Upper lobe of left lung (tissue), 6 donors: ENCODE data around the gene SNX2. TPM values are rescaled to one million over a fixed set of nuclear protein-coding genes. Genes with fewer than 3 reads are reported as not detected.

Experiments used
- ATAC-seq, 2 donors: fragments of 200-7000 bp; cut with Tn5 transposase; one replicate each; pipeline ENCODE4 v1.9.1; 2022; ENCODE audit warnings: mild to moderate bottlenecking in 2 of 2, moderate library complexity in 2 of 2; ENCODE audit not compliant: low FRiP score in 2 of 2
- DNase-seq, 2 donors: peaks; one replicate each; pipeline ENCODE4 v3.0.0-alpha.2; 2019 to 2020
- H3K27ac ChIP-seq, 4 donors: fragments of 200-600 bp; sonication (generic); one replicate each; pipeline ENCODE4 v1.5.1; 2016 to 2019
- H3K27me3 ChIP-seq, 4 donors: fragments of 200-600 bp; sonication (generic); one replicate each; pipeline ENCODE4 v1.5.1; 2017 to 2019
- H3K36me3 ChIP-seq, 4 donors: fragments of 200-600 bp; sonication (generic); one replicate each; pipeline ENCODE4 v1.5.1; 2016 to 2019
- H3K4me1 ChIP-seq, 4 donors: fragments of 200-600 bp; sonication (generic); one replicate each; pipeline ENCODE4 v1.5.1; 2018 to 2019
- H3K4me3 ChIP-seq, 4 donors: fragments of 200-600 bp; sonication (generic); one replicate each; pipeline ENCODE4 v1.5.1; 2017 to 2019; ENCODE audit warnings: mild to moderate bottlenecking in 2 of 4, moderate library complexity in 1 of 4
- H3K9me3 ChIP-seq, 4 donors: fragments of 200-600 bp; sonication (generic); one replicate each; pipeline ENCODE4 v1.5.1; 2018 to 2019
- CTCF ChIP-seq, 6 experiments: fragments of 450-650 bp in 4 of 6; fragments of 200-600 bp in 2 of 6; sonication (generic) in 2 of 6; IDR thresholded peaks; one replicate each; pipeline ENCODE4 v1.5.1; 2016 to 2019; ENCODE audit warnings: antibody characterized with exemption in 6 of 6
- EP300 ChIP-seq, 4 donors: sonication (generic); formaldehyde crosslinking; IDR thresholded peaks; one replicate each; pipeline ENCODE4 v1.5.1; 2017; ENCODE audit warnings: antibody characterized with exemption in 4 of 4, control low read depth in 2 of 4
- POLR2A ChIP-seq, 4 donors: fragments of 450-650 bp; IDR thresholded peaks; one replicate each; pipeline ENCODE4 v1.5.1; 2016 to 2017; ENCODE audit warnings: antibody characterized with exemption in 4 of 4, mild to moderate bottlenecking in 2 of 4
- POLR2AphosphoS5 ChIP-seq, 2 donors: sonication (generic); formaldehyde crosslinking; IDR thresholded peaks; one replicate each; pipeline ENCODE4 v1.5.1; 2017; ENCODE audit warnings: antibody characterized with exemption in 2 of 2
- WGBS, 2 donors: methylation state at CpG; one replicate each; pipeline ENCODE4 v1.1.5; 2017 to 2018; 5-methylcytosine and 5-hydroxymethylcytosine counted together
- total RNA-seq, 6 donors: library from RNA; depleted of rRNA in 4 of 6; stranded (reverse); fragments of >200 nt in 4 of 6; gene quantifications; one replicate each; pipeline versions ENCODE4 v1.1.0 to v1.2.1, GENCODE V29; 2016 to 2021
- donor health status: DM: no; HTN: no; CAD: no; lungs with moderate emphysema.
- donor health status: DM: no; HTN: yes; CAD: no; lungs with severe emphysema.

SNX2 gene
- total RNA-seq, 6 donors from 2014 or later: 48.4 to 105 (median 93.3) TPM

- H3K27me3 ChIP-seq: no peaks in the 10 kb centered on the region
- H3K9me3 ChIP-seq: peaks cover 0 to under 1% (median 0%) of the 10 kb centered on the region in 4 donors
- DNase-seq (no peak), ATAC-seq (no peak)
- H3K4me1 ChIP-seq: peaks cover 0 to 3% (median 0%) of the 10 kb centered on the region in 4 donors
- WGBS, 2 donors: 96 to 99% methylated on average over 5 of the region's 5 CpGs
- no peak overlapping the region for H3K4me3 ChIP-seq
- no peak overlapping the region for H3K27ac ChIP-seq
- TF ChIP-seq POLR2AphosphoS5 (IDR thresholded peaks at IDR 0.05) (no peak), CTCF (IDR thresholded peaks at IDR 0.05) (no peak), EP300 (IDR thresholded peaks at IDR 0.05) (no peak), POLR2A (IDR thresholded peaks at IDR 0.05) (no peak)
- H3K36me3 ChIP-seq: peaks cover 0 to 5% (median 0%) of the 10 kb centered on the region in 4 donors
Measured at GRCh38 chr5:122790354-122791103, 15.6 kb downstream of the SNX2 start.

GRCh38 chr5:122805481-122805880, 30.6 kb downstream of the SNX2 start:
- TF ChIP-seq CTCF (IDR thresholded peaks at IDR 0.05): no peak
- TF ChIP-seq EP300 (IDR thresholded peaks at IDR 0.05): no peak
- no peak for TF ChIP-seq POLR2A (IDR thresholded peaks at IDR 0.05)
- no peak for TF ChIP-seq POLR2AphosphoS5 (IDR thresholded peaks at IDR 0.05)
- Histone ChIP-seq H3K36me3 (peaks cover 11 to 80% (median 17%) of the 10 kb centered on the region in 4 donors), H3K27ac (no peak overlapping the region), H3K27me3 (no peaks in the 10 kb centered on the region), H3K4me1 (no peaks in the 10 kb centered on the region), H3K9me3 (no peaks in the 10 kb centered on the region), H3K4me3 (no peak overlapping the region)
- no peak for DNase-seq
- WGBS, 2 donors: 89 to 92% methylated on average over 2 of the region's 2 CpGs
- no peak for ATAC-seq

- Histone ChIP-seq H3K36me3 (peaks cover 0 to 47% (median 0%) of the 10 kb centered on the region in 4 donors), H3K4me1 (no peaks in the 10 kb centered on the region), H3K4me3 (no peak overlapping the region), H3K9me3 (no peaks in the 10 kb centered on the region), H3K27ac (no peak overlapping the region), H3K27me3 (no peaks in the 10 kb centered on the region)
- no peak for TF ChIP-seq CTCF (IDR thresholded peaks at IDR 0.05)
- TF ChIP-seq EP300 (IDR thresholded peaks at IDR 0.05): no peak
- no peak for TF ChIP-seq POLR2AphosphoS5 (IDR thresholded peaks at IDR 0.05)
- TF ChIP-seq POLR2A (IDR thresholded peaks at IDR 0.05): no peak
- no peak for ATAC-seq
- no peak for DNase-seq
- 70 to 94% methylated on average over 2 of the region's 2 CpGs for WGBS, 2 donors
Measured at GRCh38 chr5:122810405-122810804, 35.5 kb downstream of the SNX2 start.

GRCh38 chr5:122815218-122815767, 40.4 kb downstream of the SNX2 start:
- DNase-seq (no peak), ATAC-seq (no peak)
- H3K4me1 ChIP-seq: no peaks in the 10 kb centered on the region
- no peaks in the 10 kb centered on the region for H3K9me3 ChIP-seq
- WGBS, 2 donors: 89 to 97% methylated on average over 3 of the region's 3 CpGs
- H3K36me3 ChIP-seq: peaks cover 0 to 44% (median 11%) of the 10 kb centered on the region in 4 donors
- no peaks in the 10 kb centered on the region for H3K27me3 ChIP-seq
- no peak overlapping the region for H3K4me3 ChIP-seq
- TF ChIP-seq POLR2A (IDR thresholded peaks at IDR 0.05) (no peak), CTCF (IDR thresholded peaks at IDR 0.05) (no peak), POLR2AphosphoS5 (IDR thresholded peaks at IDR 0.05) (no peak), EP300 (IDR thresholded peaks at IDR 0.05) (no peak)
- H3K27ac ChIP-seq: no peak overlapping the region
